ENCODE results near the gene WNT8A.

The WNT8A gene

GRCh38 chr5:138091685-138092084, 7.9 kb downstream of the WNT8A start:
- DNase-seq: no peak

DNA sequence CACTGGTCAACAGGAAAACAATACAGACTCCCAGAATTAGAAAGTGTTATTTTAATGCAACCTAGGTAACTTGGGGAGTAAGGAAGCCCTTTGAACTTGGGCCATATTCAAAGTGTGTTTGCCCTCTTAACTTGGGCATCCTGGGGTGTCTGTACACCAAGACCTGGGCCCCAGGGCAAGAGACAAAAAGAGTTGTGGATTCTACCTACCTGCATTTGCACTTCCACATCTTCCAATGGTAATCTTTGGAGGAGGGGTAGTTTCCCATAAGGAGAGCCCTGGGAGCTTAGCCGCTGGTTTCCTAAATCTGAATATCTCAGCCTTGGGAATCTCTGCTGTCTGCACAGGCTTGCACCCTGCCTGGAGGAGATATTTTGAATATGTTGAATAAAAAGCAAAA, 8.5 kb downstream of the WNT8A start:
- DNase-seq: no peak

DNA sequence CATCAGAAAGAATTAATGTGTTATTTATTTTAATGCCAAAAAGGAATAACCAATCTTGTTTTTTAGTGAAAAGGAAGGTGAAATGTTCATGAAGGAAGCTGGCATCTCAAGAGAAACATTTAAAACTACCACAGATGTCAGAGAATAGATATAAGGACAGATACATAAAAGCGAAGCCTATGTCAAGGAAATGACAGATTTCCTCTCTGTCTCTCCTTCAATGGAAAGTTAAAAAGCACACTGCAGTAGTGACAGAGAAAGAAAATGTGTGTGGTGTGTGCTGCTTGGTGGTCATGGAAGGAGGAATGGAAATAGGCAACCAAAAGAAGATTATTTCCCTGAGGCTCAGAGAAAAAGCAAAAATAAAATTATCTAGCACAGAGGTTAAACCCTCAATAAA, 9.2 kb downstream of the WNT8A start:
- no peak for DNase-seq

DNA sequence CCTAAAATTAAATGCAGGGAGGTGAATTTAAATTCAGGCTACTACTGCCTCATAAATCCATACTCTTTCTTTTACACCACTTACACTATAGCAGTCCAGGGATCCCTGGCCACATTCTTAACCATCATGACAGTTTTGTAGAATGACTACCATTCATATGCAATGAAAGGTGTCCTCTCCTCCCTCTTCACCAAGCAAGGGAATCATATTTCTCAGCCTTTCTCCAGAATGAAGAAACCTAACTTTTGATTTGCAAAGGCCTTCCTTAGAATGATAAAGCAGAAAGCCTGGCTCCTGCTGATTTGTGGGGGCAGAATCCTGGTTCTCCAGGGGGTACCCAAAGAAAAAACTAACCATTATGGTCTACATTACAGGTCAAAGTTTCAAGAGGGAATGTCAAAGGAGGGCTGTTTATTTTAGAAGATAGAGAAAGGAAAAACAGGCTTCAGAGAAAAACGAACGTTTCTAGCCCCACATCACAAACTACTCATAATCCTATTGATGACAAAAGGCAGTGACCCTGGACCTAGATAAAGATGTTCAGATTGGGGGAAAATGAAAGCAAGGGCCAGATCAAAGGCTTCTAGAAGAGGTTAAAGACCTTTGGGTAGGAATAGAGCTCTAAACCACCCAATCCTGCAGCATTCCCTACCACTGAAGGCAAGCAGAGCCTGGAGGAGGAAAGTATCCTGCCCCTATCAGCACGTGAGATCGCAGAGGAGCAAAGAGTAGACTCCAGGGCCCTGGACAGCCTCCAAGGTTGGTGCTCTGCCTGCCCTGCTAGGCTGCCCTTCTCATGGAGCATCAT, 11.5 kb downstream of the WNT8A start:
- no peak for DNase-seq

- DNase-seq: no peak
Observed at GRCh38 chr5:138096363-138096762, 12.5 kb downstream of the WNT8A start.

DNA sequence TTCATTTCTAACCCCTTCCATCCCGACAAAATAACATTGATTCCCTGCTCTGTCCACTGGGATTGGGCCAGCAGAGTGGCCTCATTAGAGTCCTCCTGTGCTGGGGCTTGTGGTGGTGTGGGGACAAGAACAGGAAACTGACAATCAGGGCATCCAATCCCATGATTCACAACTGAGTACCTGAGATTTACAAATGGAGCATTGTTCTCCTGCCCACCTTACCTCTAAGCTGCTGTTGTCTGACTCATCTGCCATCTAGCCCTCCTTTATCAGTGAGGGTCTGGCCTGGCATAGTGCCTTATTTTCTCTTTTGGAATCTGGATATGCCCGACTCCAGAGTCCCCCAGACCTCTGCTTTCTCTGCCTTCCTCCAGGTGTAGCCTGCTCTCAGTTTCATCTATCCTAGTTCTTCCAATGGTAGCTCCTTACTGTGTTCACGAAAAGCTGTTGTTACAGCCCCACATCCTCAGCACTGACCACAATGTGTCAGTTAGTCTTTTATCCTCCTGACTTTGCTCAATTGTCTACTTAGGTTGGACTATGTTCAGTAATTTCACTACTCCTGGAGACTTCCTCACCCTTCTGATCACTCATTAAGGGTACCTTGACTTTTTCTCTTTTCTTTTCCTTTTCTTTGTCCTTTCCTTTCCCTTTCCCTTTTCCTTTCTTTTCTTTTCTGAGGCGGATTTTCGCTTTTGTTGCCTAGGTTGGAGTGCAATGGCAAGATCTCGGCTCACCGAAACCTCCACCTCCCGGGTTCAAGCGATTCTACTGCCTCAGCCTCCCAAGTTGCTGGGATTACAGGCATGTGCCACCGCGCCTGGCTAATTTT, 13.4 kb downstream of the WNT8A start:
- DNase-seq: no peak

GRCh38 chr5:138102454-138103318, 18.9 kb downstream of the WNT8A start:
- DNase-seq: no peak

DNA sequence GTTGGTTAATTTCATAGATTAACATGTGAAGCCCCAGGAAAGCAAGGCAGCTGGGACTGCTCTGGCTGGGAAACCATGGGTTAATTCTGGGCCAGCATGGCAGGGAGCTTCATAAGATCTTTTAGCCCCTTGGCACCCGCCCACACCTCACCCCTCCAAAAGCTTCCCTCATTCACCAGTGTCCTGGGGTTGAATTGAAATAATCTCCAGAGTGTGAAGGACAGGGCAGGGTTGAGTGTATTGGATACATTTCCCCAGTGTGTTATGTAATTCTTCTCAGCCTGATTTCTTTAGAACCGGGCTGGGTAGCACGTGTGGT, 19.4 kb downstream of the WNT8A start:
- DNase-seq: no peak

- no peak for DNase-seq
Observed at GRCh38 chr5:138105709-138106108, 21.9 kb downstream of the WNT8A start.

- DNase-seq: no peak
Observed at GRCh38 chr5:138107213-138107612, 23.4 kb downstream of the WNT8A start.

GRCh38 chr5:138109463-138110265, 25.8 kb downstream of the WNT8A start:
- DNase-seq: no peak

DNA sequence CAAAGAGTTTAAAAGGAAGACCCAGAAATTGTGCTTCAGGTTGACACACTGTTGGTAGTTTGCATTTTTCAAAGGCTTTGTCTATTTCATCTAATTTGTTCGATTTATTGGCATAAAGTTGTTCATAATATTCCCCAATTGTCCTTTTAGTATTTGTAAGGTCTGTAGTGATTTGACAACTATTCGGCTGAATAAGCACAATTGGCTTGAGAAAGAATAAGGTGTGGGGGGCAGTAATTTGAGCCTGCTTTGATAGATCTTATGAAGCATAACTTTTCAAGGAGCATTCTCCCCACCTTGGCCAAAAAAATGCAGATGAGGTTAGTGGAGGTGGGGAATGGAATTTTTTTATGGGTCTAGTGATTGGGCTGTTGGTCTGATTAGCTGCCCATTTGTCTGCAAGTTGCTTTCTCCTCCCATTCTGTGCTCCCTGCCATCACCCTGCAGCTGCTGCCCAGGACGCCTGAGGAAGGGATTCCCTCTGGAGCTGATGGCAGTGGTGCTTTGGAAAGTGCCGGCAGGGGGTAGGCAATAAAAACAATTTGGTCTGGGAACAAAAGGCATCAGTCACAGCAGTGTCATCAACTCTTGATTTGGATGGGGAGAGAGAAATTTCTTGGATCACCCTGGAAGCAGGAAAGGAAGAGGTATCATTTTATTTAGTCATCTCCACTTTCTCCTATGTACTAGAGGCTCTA, 26.6 kb downstream of the WNT8A start:
- DNase-seq: no peak

GRCh38 chr5:138111181-138111580, 27.3 kb downstream of the WNT8A start:
- DNase-seq: no peak

DNA sequence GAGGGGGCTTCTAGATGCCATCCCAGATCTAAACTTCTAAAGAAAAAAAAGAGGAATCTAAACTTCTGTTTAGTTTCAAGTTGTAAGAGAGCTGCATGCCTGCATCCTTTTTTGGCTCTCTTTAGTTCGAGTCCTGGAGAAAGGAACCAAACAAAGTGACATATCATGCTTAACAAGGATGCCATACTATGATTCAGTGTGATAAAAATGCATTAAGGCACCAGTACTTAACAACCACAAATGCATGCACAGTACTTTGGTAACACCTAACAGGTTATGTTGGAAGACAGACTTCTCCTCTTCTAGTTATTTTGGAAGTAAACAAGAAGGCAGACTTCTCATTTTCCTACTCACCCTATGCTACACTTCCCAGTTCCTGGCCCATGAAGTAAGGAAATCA, 28.1 kb downstream of the WNT8A start:
- DNase-seq: no peak

DNA sequence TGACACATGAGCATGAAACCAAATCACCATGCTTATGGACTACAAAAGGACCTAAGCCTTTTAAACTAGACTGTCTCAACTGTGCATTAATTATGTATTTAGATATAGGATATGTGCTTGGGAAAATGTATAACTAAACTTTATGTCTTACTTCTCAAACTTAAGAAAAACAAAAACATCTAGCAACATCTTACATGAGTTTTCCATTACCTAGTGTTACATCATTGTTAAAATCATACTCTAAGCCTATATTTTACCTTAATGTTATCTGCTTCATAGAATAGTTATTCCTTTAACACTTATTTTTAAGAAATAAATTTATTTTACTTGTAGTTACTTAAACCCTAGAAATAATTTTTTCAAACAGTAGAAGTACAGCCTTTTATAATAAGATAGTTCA, 31.4 kb downstream of the WNT8A start:
- no peak for DNase-seq

DNA sequence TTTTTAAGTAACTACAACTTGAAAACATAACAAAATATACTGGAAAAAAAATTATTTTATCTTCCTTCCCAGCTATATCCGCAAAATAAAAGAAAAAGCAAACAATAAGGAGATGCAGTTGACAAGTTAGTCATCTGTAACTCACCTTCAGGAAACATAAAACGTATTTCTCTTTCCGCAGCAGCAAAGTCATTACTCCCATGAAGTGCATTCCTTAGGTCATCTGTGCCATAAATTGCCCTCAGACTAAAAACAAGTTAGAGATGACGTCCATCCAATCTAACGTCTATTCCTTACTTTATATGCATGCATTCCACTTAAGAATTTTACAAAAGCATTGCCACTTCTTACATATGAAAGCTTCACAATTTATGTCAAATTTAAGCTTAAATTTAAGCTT, 44.5 kb downstream of the WNT8A start:
- no peak for DNase-seq

DNA sequence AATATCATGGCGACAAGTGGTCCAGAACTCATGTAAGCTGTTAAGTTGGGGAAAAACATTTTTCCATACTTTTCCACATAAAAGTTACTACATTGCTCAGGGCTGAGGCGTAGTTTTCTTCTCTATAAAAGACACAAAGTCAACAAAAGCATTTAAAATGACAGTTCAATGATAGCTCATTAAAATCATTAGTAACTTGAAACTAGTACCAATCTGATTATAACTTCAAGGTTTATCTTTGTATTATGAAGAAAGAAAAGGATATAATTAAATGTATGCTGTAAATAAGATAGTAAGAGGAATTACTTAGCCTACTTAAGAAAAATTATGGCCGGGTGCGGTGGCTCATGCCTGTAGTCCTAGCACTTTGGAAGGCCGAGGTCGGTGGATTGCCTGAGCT, 45.5 kb downstream of the WNT8A start:
- no peak for DNase-seq

DNA sequence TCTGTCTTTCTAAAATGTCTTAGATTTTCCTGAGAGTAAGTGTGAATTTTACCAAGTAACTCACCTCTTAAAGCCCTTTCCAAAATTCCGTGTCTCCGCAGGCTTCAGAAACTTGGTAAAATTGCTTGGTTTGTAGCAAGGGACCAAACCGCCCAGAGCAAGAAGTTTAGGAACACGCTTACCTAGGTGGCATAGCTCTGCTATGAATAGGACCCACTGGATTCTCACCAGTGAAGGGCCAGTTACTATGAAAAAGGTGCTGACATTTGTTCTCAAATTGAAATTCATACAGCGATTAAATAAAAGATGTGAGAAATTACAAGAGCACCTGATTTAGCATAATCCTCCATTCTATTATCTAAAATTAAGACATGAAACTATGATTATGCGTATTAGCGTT, 48.7 kb downstream of the WNT8A start:
- DNase-seq: no peak

DNA sequence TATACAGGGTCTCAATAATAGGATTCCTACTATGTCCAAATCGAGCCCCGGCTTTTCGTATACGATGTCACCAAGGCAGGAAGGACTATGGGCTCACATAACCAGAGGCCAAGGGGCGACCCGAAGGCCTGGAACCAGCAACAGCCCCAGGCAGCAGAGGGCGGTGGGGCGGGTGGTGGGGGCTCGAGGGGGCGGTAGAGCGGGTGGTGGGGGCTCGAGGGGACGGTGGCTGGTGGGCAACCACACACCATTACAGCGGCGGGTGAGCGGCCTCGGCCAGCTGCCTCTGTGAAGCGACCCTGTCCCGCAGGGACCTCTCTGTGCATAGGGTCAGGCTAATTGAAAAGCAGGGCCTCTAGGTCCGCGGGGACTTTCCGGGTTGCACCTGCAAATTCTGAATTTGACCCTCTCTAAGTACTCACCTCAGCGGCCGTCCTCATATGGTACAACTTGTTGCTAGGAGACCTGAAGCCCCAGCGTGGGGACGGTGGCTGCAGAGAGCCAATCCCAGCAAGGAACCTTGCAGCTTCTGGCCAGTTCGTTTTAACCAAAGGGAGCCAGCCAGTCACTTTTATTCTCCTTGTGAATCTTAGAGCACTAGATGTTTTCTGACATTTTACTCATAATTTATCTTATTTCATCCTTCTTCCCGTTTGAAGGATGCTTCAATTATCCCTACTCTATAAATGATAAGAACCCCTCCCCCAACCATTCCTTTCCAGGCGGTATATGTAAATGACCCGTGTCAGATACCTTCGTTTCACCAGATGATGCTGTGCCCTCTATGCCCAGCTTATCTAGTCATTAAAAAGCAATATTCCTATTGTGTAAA, 55.3 kb downstream of the WNT8A start, which contains the start of gene NME5:
Gene NME5, minus strand, starts transcription at position 480 of the 832 bp plus-strand sequence. CDS start 648 bp downstream, outside the sequence.
- DNase-seq: no peak

DNA sequence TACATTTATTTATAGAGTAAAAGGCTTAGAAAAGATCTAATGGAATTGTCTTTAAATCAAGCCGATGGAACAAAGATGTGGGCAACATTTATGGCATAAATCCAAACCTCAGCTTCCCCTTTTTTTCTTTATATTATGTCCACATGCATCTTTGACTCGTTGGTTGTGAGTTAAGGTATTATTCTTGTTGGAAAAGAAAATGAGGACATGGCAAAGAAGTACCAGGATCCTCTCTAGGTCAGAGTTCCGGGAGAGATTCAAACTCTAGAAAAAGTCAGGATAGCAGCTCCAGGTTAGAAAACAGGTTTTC, 55.9 kb downstream of the WNT8A start:
- no peak for DNase-seq

GRCh38 chr5:138140268-138140667, 56.4 kb downstream of the WNT8A start:
- DNase-seq: no peak
